Breast epithelium (tissue), 4 donors: ENCODE results near the gene SPIC. TPM values are rescaled to one million over a fixed set of nuclear protein-coding genes. Genes with fewer than 3 reads are reported as not detected.

Source experiments
- DNase-seq, 2 donors: peaks; one replicate each; pipeline ENCODE4 v3.0.0-alpha.2; 2019; ENCODE audit warnings: low spot score in 2 of 2
- H3K27ac ChIP-seq, 2 donors: fragments of 200-600 bp; sonication (generic) in 1 of 2; one replicate each; pipeline ENCODE4 v1.5.1; 2016 to 2019; ENCODE audit warnings: mild to moderate bottlenecking in 1 of 2
- H3K27me3 ChIP-seq, 2 donors: fragments of 200-600 bp; sonication (generic) in 1 of 2; one replicate each; pipeline versions ENCODE4 v1.5.1 to v1.6.0; 2017 to 2019; ENCODE audit warnings: control low read depth in 1 of 2, mild to moderate bottlenecking in 1 of 2
- H3K36me3 ChIP-seq: fragments of 200-600 bp; one replicate; pipeline ENCODE4 v1.5.1; 2019
- H3K4me1 ChIP-seq, 2 donors: fragments of 200-600 bp; sonication (generic); one replicate each; pipeline ENCODE4 v1.5.1; 2016 to 2019; ENCODE audit warnings: control low read depth in 1 of 2
- H3K4me3 ChIP-seq, 3 donors: fragments of 200-600 bp; sonication (generic); 1 replicate in 2 of 3; 2 replicates in 1 of 3; pipeline ENCODE4 v1.5.1; 2016 to 2019; ENCODE audit warnings: mild to moderate bottlenecking in 3 of 3, moderate library complexity in 2 of 3
- H3K9me3 ChIP-seq, 2 donors: fragments of 200-600 bp; sonication (generic) in 1 of 2; one replicate each; pipeline ENCODE4 v1.5.1; 2016 to 2019; ENCODE audit warnings: control low read depth in 1 of 2
- POLR2A ChIP-seq: fragments of 450-650 bp; IDR thresholded peaks from one replicate; pipeline ENCODE4 v1.6.1; 2016; ENCODE audit warnings: antibody characterized with exemption, mild to moderate bottlenecking, moderate library complexity
- POLR2AphosphoS5 ChIP-seq, 3 donors: sonication (generic); formaldehyde crosslinking; IDR thresholded peaks; one replicate each; pipeline ENCODE4 v1.6.1; 2017; ENCODE audit warnings: antibody characterized with exemption in 3 of 3
- intact Hi-C: fragments of 100-400 bp; cut with DNase I; formaldehyde crosslinking; loops from one replicate; pipeline ENCODE4 v1.15.1; 2023; ENCODE audit warnings: low total_unique reads
- total RNA-seq, 3 donors: library from RNA; depleted of rRNA; stranded (reverse); fragments of >200 nt; gene quantifications; one replicate each; pipeline ENCODE4 v1.1.0, GENCODE V29; 2016
- TF ChIP-seq, protein P1 (sequence below), 3 donors: fragments of 450-650 bp; IDR thresholded peaks; one replicate each; pipeline ENCODE4 v1.5.1; 2016 to 2017; ENCODE audit warnings: antibody characterized with exemption in 3 of 3, mild to moderate bottlenecking in 3 of 3, moderate library complexity in 3 of 3

The SPIC gene
- total RNA-seq, 3 donors from 2014 or later, result not detected

GRCh38 chr12:101527682-101528081 lies 52.5 kb downstream of the SPIC start:
- no peak for DNase-seq
- H3K27ac ChIP-seq, result no peak overlapping the region
- no peaks in the 10 kb centered on the region for H3K9me3 ChIP-seq
- H3K36me3 ChIP-seq, result no peaks in the 10 kb centered on the region
- H3K27me3 ChIP-seq, result no peaks in the 10 kb centered on the region
- no peak overlapping the region for H3K4me3 ChIP-seq
- H3K4me1 ChIP-seq, result no peaks in the 10 kb centered on the region
- TF ChIP-seq POLR2A (no peak), POLR2AphosphoS5 (IDR thresholded peaks at IDR 0.05) (no peak)
- TF ChIP-seq, protein P1, sequence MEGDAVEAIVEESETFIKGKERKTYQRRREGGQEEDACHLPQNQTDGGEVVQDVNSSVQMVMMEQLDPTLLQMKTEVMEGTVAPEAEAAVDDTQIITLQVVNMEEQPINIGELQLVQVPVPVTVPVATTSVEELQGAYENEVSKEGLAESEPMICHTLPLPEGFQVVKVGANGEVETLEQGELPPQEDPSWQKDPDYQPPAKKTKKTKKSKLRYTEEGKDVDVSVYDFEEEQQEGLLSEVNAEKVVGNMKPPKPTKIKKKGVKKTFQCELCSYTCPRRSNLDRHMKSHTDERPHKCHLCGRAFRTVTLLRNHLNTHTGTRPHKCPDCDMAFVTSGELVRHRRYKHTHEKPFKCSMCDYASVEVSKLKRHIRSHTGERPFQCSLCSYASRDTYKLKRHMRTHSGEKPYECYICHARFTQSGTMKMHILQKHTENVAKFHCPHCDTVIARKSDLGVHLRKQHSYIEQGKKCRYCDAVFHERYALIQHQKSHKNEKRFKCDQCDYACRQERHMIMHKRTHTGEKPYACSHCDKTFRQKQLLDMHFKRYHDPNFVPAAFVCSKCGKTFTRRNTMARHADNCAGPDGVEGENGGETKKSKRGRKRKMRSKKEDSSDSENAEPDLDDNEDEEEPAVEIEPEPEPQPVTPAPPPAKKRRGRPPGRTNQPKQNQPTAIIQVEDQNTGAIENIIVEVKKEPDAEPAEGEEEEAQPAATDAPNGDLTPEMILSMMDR (IDR thresholded peaks at IDR 0.05), result no peak
- intact Hi-C loops, result no loop called here

DNA sequence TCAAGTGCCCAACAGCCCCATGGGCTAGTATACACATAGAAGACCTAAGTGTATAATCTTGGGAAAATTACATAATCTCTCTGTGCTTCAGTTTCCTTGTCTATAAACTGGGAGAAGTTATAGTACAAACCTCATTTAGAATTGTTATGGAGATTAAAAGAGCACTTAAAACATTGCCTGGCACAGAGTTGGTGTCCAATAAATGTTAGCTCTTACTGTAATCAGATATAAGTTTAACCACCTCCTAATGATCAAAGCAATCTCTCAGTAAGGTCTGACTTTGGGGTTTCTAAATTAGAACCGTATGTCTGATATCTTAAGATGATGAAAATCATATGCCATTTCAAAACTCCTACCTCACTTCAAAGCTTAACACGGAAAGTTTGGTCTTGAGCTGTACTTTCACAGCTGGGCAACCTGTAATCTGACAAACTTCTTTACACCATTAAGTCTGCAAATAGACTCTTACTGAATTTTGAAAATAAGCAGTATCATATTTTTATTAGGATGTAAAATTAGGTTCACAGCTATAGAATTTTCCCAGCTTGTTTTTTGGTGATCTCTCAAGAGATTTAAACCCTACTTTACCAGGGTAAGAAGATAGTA lies 61.0 kb downstream of the SPIC start:
- no peak for TF ChIP-seq POLR2AphosphoS5 (IDR thresholded peaks at IDR 0.05)
- TF ChIP-seq POLR2A, result no peak
- TF ChIP-seq, protein P1 (IDR thresholded peaks at IDR 0.05), result no peak
- H3K27ac ChIP-seq, result no peak overlapping the region
- no peaks in the 10 kb centered on the region for H3K9me3 ChIP-seq
- no peaks in the 10 kb centered on the region for H3K4me1 ChIP-seq
- H3K27me3 ChIP-seq, result no peaks in the 10 kb centered on the region
- intact Hi-C loops, result no loop called here
- H3K36me3 ChIP-seq, result no peaks in the 10 kb centered on the region
- no peak overlapping the region for H3K4me3 ChIP-seq
- no peak for DNase-seq

Other genes starting within 250 kb of the SPIC start
- gene UTP20, start 195.2 kb upstream of the SPIC start, total RNA-seq, result 10 to 100 TPM; 12.5 to 24.4 (median 17.0) TPM
- gene ARL1, start 67.6 kb upstream of the SPIC start, total RNA-seq, result 100 to 1,000 TPM in 1 of 3 donors, 10 to 100 TPM in 2; 65.1 to 102 (median 89.1) TPM
- gene MYBPC1, start 119.6 kb downstream of the SPIC start, total RNA-seq, result 100 to 1,000 TPM in 1 of 3 donors, 10 to 100 TPM in 1, under 1 TPM in 1; 0.64 to 395 (median 92.2) TPM
- gene CHPT1, start 222.3 kb downstream of the SPIC start, total RNA-seq, result 100 to 1,000 TPM; 148 to 334 (median 278) TPM